ENCODE results near the gene SIX5. TPM values are rescaled to one million over a fixed set of nuclear protein-coding genes. Genes with fewer than 3 reads are reported as not detected.
"Not testable (repeated sequence)": the region's sequence is repeated elsewhere in the genome, so short reads cannot be mapped to it uniquely, and the experiment has no call there.

Gene SIX5
- total RNA-seq, 1 donor: 1.6 TPM

GRCh38 chr19:45761714-45762113 is 7.3 kb downstream of the SIX5 start:
- no peak for DNase-seq (ENCODE audit: low read depth in 2 of 3, low spot score in 2 of 3)

- DNase-seq (ENCODE audit: low read depth in 2 of 3, low spot score in 2 of 3): no peak
Observed at GRCh38 chr19:45758921-45759320, 10.1 kb downstream of the SIX5 start.

GRCh38 chr19:45757695-45758094 is 11.4 kb downstream of the SIX5 start:
- no peak for DNase-seq (ENCODE audit: low read depth in 2 of 3, low spot score in 2 of 3)

GRCh38 chr19:45754323-45754722 is 14.7 kb downstream of the SIX5 start:
- no peak for DNase-seq (ENCODE audit: low read depth in 2 of 3, low spot score in 2 of 3)

GRCh38 chr19:45753548-45753947 is 15.5 kb downstream of the SIX5 start:
- DNase-seq (ENCODE audit: low read depth in 2 of 3, low spot score in 2 of 3): no peak

- DNase-seq (ENCODE audit: low read depth in 2 of 3, low spot score in 2 of 3): no peak
Observed at GRCh38 chr19:45752639-45753038, 16.4 kb downstream of the SIX5 start.

GRCh38 chr19:45751483-45751882 is 17.6 kb downstream of the SIX5 start:
- not testable (repeated sequence) for DNase-seq (ENCODE audit: low read depth in 2 of 3, low spot score in 2 of 3)

GRCh38 chr19:45747513-45747912 is 21.5 kb downstream of the SIX5 start:
- DNase-seq (ENCODE audit: low read depth in 2 of 3, low spot score in 2 of 3): no peak

GRCh38 chr19:45746866-45747265 is 22.2 kb downstream of the SIX5 start:
- DNase-seq (ENCODE audit: low read depth in 2 of 3, low spot score in 2 of 3): no peak

- DNase-seq (ENCODE audit: low read depth in 2 of 3, low spot score in 2 of 3): no peak
Observed at GRCh38 chr19:45745606-45746005, 23.4 kb downstream of the SIX5 start.

GRCh38 chr19:45742969-45743368 is 26.1 kb downstream of the SIX5 start:
- DNase-seq (ENCODE audit: low read depth in 2 of 3, low spot score in 2 of 3): no peak

- DNase-seq (ENCODE audit: low read depth in 2 of 3, low spot score in 2 of 3): no peak
Observed at GRCh38 chr19:45739498-45740439, 29.3 kb downstream of the SIX5 start.

GRCh38 chr19:45733160-45733810 is 35.8 kb downstream of the SIX5 start, which contains the start of gene MEIOSIN:
MEIOSIN (plus strand) TSS chr19:45733439; CDS start chr19:45735377, 1,938 bp downstream.
- DNase-seq (ENCODE audit: low read depth in 2 of 3, low spot score in 2 of 3): no peak

- DNase-seq (ENCODE audit: low read depth in 2 of 3, low spot score in 2 of 3): peak; percentile 76 to 98 (median 97)
Observed at GRCh38 chr19:45730368-45731288, 38.4 kb downstream of the SIX5 start, which contains the start of gene FBXO46. FBXO46 (minus strand) TSS chr19:45730896; CDS start chr19:45713495, 17,401 bp downstream.

- DNase-seq (ENCODE audit: low read depth in 2 of 3, low spot score in 2 of 3): no peak
Observed at GRCh38 chr19:45729800-45730290, 39.2 kb downstream of the SIX5 start.

GRCh38 chr19:45728683-45729082 is 40.4 kb downstream of the SIX5 start:
- not testable (repeated sequence) for DNase-seq (ENCODE audit: low read depth in 2 of 3, low spot score in 2 of 3)

GRCh38 chr19:45720065-45720464 is 49.0 kb downstream of the SIX5 start:
- not testable (repeated sequence) for DNase-seq (ENCODE audit: low read depth in 2 of 3, low spot score in 2 of 3)

- DNase-seq (ENCODE audit: low read depth in 2 of 3, low spot score in 2 of 3): no peak
Observed at GRCh38 chr19:45717983-45718650, 50.9 kb downstream of the SIX5 start.

- peak; percentile 88 to 100 (median 99) for DNase-seq (ENCODE audit: low read depth in 2 of 3, low spot score in 2 of 3)
Observed at GRCh38 chr19:45717131-45717982, 51.7 kb downstream of the SIX5 start.

All from hematopoietic multipotent progenitor cell (in vitro differentiated cells).